GM08714 (cell line): Measurements from ENCODE around the gene RIN3.
"Not testable (repeated sequence)": the region's sequence is repeated elsewhere in the genome, so short reads cannot be mapped to it uniquely, and the experiment has no call there.

Experiments
- H3K4me3 ChIP-seq: fragments of 200-500 bp; sonication (Bioruptor generic); 2 replicates; pipeline ENCODE4 v1.5.1; 2014; ENCODE audit warnings: mild to moderate bottlenecking, low read length, inconsistent platforms
- ZNF274 ChIP-seq: IDR thresholded peaks from 2 replicates; pipeline ENCODE4 v1.6.1; 2012; ENCODE audit warnings: mild to moderate bottlenecking, low read depth, low read length

RIN3 gene

GRCh38 chr14:92624764-92625163 is 111.2 kb downstream of the RIN3 start:
- no peak overlapping the region for H3K4me3 ChIP-seq

DNA sequence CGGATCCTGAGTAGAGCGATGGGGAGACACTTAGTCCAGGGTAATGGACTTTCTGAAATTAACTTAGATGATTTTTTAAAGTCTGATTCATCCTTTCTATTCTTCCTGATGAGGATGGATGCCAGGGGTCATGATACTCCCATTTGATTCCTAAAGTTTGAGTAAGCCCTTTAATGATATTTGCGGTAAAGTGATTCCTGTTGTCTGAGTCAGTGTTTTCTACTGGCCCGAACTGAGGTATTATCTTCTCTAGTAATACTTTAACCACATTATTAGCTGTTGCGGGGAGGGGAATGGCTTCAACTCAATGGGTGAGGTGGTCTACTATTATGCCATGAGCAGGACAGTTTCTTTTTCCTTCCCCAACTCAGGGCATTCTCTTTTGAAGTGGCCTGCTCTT is 111.6 kb downstream of the RIN3 start:
- no peak for TF ChIP-seq ZNF274

More at GRCh38 chr14:92624764-92625163, 111.2 kb downstream of the RIN3 start:
- TF ChIP-seq ZNF274, result no peak

GRCh38 chr14:92626041-92626440 is 112.5 kb downstream of the RIN3 start:
- TF ChIP-seq ZNF274, result no peak
- no peak overlapping the region for H3K4me3 ChIP-seq

More for the DNA sequence above, 111.6 kb downstream of the RIN3 start:
- no peak overlapping the region for H3K4me3 ChIP-seq

- TF ChIP-seq ZNF274, result no peak
- H3K4me3 ChIP-seq, result no peak overlapping the region
Observed at GRCh38 chr14:92627707-92628215, 114.2 kb downstream of the RIN3 start.

DNA sequence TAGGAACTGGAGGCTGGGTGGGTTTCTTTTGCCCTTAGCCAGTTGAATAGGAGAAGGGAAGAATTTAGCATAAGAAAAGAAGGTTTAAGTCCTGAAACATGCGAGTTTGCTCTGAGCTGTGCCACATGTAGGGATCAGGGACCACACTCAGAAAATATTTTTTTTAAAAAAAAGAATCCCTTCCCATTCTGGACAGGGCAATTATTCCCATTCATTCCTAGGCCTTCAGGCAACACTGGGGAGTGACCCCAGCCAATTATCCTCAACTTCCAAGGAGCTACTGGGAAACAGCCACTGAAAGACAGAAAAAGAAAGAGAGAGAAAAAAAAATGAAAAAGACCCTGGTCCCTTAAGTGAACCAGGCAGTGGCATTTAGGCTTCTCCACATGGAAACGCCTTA is 115.1 kb downstream of the RIN3 start:
- no peak for TF ChIP-seq ZNF274
- no peak overlapping the region for H3K4me3 ChIP-seq

DNA sequence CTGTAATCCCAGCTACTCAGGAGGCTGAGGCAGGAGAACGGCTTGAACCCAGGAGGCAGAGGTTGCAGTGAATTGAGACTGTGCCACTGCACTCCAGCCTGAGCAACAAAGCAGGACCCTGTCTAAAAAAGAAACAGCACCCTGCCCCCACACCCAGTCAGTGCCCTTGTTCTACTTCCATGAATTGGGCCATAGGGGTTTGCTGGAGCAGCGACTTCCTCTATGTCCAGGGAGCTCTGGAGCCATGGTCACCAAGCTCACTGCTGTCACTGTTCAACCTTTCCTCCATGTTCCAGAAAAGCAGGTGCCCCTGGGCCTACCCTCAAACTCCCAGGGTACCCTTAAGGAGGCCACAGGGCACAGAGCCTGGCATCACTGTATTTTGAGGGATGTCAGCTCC is 116.8 kb downstream of the RIN3 start:
- no peak for TF ChIP-seq ZNF274
- H3K4me3 ChIP-seq, result no peak overlapping the region

DNA sequence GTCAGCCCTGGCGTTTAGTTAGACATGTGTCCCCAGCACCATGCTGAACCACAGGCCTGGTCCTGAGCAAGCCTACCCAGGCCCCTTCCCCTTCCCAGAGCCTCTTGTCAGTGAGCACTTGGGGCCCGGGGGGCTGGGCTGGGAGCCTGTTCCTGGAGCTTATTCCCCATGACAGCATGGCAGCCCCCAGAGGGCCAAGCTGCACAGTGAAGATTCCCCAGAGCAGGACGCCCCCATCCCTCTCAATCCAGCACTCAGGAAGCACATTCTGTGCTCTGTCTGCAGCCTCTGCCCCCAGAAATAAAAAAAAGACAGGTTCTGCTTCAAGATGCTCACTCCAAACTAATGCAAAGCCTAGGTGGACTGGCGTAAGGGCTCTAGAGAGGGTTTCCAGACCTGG is 117.5 kb downstream of the RIN3 start:
- no peak overlapping the region for H3K4me3 ChIP-seq
- no peak for TF ChIP-seq ZNF274

DNA sequence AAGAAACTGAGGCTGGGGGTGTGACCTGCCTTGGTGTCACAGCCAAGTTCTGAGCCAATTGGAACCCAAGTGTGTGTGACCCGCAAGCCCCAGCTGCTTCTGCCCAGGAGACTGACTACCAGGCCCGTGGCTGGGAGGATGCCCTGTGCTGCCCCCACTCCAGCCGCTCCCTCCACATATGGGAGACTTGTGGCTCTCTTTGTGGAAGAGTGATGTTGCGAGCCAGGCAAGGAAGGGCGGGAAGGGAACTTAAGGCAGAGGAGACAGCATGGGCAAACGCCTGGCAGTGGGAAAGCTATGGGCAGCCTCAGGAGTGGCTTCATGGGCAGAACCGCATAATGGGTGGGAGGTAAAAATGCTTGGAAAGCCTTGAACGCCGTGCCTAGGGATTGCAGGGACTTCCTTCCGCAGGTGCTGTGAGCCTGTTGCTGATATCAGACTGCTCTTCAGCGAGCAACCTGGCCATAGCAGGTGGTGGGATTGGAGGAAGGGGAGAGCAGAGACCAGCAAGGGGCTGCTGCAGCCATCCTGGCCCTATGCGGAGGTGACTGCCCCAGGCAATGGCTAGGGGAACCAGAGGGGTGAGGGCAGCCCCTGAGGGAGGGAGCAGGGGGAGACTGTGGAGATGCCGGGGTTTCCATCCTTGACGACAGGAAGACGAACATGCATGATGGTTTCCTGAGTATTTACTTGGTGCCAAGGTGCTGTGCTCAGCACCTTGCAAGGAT is 119.1 kb downstream of the RIN3 start:
- no peak overlapping the region for H3K4me3 ChIP-seq
- no peak for TF ChIP-seq ZNF274

- no peak overlapping the region for H3K4me3 ChIP-seq
- TF ChIP-seq ZNF274, result no peak
Observed at GRCh38 chr14:92633274-92633616, 119.7 kb downstream of the RIN3 start.

DNA sequence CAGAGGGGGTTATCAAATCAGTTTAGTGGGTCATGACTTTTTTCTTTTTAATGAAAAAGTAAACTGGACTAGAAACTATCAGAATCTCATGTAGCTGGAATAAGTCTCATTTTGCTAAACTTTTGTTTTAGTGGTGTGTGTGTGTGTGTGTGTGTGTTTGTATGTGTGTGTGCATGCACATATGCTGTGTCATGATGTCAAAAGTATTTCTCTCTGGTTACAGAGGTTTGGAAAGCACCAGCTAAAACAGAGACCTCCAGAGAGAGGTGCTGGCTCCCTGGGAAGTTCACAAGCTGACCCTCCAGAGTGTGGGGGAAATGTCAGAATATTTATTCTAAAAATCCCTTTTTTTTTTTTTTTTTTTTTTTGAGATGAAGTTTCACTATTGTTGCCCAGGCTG is 120.1 kb downstream of the RIN3 start:
- TF ChIP-seq ZNF274, result no peak
- no peak overlapping the region for H3K4me3 ChIP-seq

GRCh38 chr14:92635031-92635430 is 121.5 kb downstream of the RIN3 start:
- no peak overlapping the region for H3K4me3 ChIP-seq
- TF ChIP-seq ZNF274, result no peak

- no peak for TF ChIP-seq ZNF274
- no peak overlapping the region for H3K4me3 ChIP-seq
Observed at GRCh38 chr14:92635896-92636295, 122.3 kb downstream of the RIN3 start.

DNA sequence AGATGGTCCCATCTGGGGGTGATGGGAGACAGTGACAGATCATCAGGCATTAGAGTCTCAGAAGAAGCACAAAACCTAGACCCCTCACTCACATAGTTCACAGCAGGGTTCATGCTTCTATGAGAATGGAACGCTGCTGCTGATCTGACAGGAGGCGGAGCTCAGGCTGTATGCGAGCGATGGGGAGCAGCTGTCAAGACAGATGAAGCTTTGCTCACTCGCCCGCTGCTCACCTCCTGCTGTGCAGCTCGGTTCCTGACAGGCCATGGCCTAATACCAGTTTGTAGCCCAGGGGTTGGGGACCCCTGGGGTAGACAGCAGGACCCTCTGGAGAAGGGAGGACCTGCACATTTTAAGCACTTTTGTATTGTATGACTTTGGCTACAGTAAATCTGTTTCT is 123.6 kb downstream of the RIN3 start:
- TF ChIP-seq ZNF274, result no peak

DNA sequence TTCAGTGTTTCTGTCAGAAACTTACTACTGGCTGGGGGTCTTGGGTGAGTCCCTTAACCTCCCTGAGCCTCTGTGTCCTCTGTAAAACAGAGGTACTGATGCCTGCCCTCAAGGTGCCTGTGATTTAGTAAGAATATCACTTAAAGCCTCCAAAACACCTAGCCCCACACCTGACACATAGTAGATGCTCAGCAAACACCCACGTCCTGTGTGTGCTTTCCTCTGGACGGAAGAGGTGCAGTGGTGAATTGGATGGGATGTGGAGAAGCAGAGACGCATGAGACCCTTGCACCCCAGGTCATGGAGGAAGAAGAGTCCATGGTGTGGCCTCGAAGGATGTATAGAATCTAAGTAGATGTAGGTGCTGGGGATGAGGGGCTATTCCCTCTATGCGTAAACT is 124.3 kb downstream of the RIN3 start:
- TF ChIP-seq ZNF274, result no peak
- H3K4me3 ChIP-seq, result no peak overlapping the region

More for the DNA sequence above, 123.6 kb downstream of the RIN3 start:
- no peak overlapping the region for H3K4me3 ChIP-seq

GRCh38 chr14:92638266-92638665 is 124.7 kb downstream of the RIN3 start:
- no peak overlapping the region for H3K4me3 ChIP-seq
- no peak for TF ChIP-seq ZNF274

DNA sequence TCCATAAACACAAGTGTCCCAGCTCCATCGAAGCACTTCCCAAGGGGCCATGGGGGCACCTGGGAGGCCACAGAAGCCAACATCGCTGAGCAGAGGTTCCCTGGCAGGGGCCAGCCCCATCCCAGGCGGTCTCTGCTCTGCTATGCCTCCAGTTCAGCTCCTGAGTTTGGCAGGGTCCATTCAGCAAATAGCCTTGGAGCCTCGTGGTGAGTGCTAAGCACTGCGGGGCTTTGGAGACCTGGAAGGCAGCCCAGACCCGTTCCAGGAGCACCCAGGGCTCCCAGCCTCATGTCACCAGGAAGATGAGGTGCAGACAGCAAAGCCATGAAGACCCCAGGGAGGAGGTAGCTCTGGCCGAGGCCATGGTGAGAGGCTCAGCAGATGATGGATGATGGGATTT is 125.3 kb downstream of the RIN3 start:
- no peak overlapping the region for H3K4me3 ChIP-seq

GRCh38 chr14:92639472-92640117 is 126.0 kb downstream of the RIN3 start:
- H3K4me3 ChIP-seq, result not testable (repeated sequence)

More for the DNA sequence above, 125.3 kb downstream of the RIN3 start:
- no peak for TF ChIP-seq ZNF274
